ENCODE data around the gene LTB. TPM values are rescaled to one million over a fixed set of nuclear protein-coding genes. Genes with fewer than 3 reads are reported as not detected.

The LTB gene
- total and polyA plus RNA-seq, 9 of the 15 experiments (the other 6 are each of a cell fraction or from before 2014, with no cell fraction given): 0.07 to 0.51 TPM; not detected in 7

DNA sequence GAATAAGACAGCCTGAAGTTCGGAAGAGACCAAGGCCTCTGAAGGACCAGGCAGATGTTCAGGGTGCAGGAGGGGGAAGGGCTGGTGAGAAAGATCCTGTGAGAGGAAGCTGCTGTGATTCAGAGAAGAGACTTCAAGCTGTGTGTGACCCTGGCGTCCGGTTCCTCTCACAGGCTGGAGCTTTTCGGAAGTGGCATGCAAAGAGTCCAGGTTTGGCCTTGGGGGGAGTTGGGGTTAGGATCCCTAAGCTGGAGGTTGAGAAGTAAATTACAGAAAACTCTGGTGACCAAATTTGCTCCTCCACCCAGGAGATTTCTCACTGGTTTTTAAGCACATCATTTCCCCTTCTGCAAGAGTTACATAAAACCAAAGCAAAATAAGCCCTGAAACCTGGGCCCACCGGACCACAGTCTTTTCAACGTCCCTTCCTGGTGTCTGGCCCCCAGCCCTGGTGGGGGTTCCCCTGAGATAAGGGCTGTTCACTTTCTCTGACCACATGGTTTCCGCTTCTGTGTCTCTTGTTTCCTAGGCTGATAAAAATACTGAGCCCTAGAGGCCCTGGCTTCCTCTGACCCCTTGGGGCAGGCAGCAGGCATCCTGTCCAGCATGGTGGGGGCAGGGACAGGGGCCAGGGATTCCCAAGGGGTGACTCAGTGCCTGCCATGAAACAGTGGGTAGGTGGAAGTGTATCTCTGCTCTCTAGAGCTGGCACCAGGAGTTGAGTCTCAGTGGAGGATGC lies 22.1 kb downstream of the LTB start (continued):
- TF ChIP-seq, protein P1, sequence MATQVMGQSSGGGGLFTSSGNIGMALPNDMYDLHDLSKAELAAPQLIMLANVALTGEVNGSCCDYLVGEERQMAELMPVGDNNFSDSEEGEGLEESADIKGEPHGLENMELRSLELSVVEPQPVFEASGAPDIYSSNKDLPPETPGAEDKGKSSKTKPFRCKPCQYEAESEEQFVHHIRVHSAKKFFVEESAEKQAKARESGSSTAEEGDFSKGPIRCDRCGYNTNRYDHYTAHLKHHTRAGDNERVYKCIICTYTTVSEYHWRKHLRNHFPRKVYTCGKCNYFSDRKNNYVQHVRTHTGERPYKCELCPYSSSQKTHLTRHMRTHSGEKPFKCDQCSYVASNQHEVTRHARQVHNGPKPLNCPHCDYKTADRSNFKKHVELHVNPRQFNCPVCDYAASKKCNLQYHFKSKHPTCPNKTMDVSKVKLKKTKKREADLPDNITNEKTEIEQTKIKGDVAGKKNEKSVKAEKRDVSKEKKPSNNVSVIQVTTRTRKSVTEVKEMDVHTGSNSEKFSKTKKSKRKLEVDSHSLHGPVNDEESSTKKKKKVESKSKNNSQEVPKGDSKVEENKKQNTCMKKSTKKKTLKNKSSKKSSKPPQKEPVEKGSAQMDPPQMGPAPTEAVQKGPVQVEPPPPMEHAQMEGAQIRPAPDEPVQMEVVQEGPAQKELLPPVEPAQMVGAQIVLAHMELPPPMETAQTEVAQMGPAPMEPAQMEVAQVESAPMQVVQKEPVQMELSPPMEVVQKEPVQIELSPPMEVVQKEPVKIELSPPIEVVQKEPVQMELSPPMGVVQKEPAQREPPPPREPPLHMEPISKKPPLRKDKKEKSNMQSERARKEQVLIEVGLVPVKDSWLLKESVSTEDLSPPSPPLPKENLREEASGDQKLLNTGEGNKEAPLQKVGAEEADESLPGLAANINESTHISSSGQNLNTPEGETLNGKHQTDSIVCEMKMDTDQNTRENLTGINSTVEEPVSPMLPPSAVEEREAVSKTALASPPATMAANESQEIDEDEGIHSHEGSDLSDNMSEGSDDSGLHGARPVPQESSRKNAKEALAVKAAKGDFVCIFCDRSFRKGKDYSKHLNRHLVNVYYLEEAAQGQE (IDR thresholded peaks at IDR 0.05; ENCODE audit: borderline replicate concordance): no peak
- TF ChIP-seq, protein P1 (CRISPR knock-in tag; IDR thresholded peaks at IDR 0.05; ENCODE audit: low read depth): no peak
- TF ChIP-seq SAFB2 (IDR thresholded peaks at IDR 0.05; ENCODE audit: borderline replicate concordance, low read depth, low read length, severe bottlenecking): no peak
- no peak for TF ChIP-seq E2F3 (CRISPR knock-in tag; IDR thresholded peaks at IDR 0.05)
- TF ChIP-seq, protein P2, sequence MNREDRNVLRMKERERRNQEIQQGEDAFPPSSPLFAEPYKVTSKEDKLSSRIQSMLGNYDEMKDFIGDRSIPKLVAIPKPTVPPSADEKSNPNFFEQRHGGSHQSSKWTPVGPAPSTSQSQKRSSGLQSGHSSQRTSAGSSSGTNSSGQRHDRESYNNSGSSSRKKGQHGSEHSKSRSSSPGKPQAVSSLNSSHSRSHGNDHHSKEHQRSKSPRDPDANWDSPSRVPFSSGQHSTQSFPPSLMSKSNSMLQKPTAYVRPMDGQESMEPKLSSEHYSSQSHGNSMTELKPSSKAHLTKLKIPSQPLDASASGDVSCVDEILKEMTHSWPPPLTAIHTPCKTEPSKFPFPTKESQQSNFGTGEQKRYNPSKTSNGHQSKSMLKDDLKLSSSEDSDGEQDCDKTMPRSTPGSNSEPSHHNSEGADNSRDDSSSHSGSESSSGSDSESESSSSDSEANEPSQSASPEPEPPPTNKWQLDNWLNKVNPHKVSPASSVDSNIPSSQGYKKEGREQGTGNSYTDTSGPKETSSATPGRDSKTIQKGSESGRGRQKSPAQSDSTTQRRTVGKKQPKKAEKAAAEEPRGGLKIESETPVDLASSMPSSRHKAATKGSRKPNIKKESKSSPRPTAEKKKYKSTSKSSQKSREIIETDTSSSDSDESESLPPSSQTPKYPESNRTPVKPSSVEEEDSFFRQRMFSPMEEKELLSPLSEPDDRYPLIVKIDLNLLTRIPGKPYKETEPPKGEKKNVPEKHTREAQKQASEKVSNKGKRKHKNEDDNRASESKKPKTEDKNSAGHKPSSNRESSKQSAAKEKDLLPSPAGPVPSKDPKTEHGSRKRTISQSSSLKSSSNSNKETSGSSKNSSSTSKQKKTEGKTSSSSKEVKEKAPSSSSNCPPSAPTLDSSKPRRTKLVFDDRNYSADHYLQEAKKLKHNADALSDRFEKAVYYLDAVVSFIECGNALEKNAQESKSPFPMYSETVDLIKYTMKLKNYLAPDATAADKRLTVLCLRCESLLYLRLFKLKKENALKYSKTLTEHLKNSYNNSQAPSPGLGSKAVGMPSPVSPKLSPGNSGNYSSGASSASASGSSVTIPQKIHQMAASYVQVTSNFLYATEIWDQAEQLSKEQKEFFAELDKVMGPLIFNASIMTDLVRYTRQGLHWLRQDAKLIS (CRISPR knock-in tag; IDR thresholded peaks at IDR 0.05): 0 out of 2 replicates have a peak, but pooled peaks have one; percentile 12
- TF ChIP-seq TOE1 (IDR thresholded peaks at IDR 0.05; ENCODE audit: borderline replicate concordance): no peak
- TF ChIP-seq TOE1 (CRISPR knock-in tag; IDR thresholded peaks at IDR 0.05; ENCODE audit: borderline replicate concordance, low read depth): no peak
- TF ChIP-seq, protein P3, sequence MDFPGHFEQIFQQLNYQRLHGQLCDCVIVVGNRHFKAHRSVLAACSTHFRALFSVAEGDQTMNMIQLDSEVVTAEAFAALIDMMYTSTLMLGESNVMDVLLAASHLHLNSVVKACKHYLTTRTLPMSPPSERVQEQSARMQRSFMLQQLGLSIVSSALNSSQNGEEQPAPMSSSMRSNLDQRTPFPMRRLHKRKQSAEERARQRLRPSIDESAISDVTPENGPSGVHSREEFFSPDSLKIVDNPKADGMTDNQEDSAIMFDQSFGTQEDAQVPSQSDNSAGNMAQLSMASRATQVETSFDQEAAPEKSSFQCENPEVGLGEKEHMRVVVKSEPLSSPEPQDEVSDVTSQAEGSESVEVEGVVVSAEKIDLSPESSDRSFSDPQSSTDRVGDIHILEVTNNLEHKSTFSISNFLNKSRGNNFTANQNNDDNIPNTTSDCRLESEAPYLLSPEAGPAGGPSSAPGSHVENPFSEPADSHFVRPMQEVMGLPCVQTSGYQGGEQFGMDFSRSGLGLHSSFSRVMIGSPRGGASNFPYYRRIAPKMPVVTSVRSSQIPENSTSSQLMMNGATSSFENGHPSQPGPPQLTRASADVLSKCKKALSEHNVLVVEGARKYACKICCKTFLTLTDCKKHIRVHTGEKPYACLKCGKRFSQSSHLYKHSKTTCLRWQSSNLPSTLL (IDR thresholded peaks at IDR 0.05): no peak
- TF ChIP-seq PYGO2 (tag; IDR thresholded peaks at IDR 0.05): no peak
- no peak for TF ChIP-seq NFIX (CRISPR knock-in tag; IDR thresholded peaks at IDR 0.05; ENCODE audit: low read depth)
- TF ChIP-seq, protein P4, sequence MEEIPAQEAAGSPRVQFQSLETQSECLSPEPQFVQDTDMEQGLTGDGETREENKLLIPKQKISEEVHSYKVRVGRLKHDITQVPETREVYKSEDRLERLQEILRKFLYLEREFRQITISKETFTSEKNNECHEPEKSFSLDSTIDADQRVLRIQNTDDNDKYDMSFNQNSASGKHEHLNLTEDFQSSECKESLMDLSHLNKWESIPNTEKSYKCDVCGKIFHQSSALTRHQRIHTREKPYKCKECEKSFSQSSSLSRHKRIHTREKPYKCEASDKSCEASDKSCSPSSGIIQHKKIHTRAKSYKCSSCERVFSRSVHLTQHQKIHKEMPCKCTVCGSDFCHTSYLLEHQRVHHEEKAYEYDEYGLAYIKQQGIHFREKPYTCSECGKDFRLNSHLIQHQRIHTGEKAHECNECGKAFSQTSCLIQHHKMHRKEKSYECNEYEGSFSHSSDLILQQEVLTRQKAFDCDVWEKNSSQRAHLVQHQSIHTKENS (CRISPR knock-in tag; IDR thresholded peaks at IDR 0.05): no peak
- TF ChIP-seq JUNB (CRISPR knock-in tag; conservative IDR thresholded peaks at IDR 0.05): no peak

Measured in K562 (cell line).